ENCODE measurements around the gene ZNF136.

- no peak for TF ChIP-seq ZNF274 (IDR thresholded peaks at IDR 0.05; ENCODE audit: insufficient read depth, insufficient read length)
- TF ChIP-seq CTCF (IDR thresholded peaks at IDR 0.05 in 2 of 3, conservative IDR thresholded peaks at IDR 0.05 in 1 of 3; ENCODE audit: control insufficient read depth in 2 of 3, extremely low read depth in 1 of 3, insufficient read depth in 1 of 3, low read depth in 3 of 3, low read length in 3 of 3): 0 out of 6 replicates have a peak, but pooled peaks of 1 of the 3 experiments have one; percentile 1
- no peak for TF ChIP-seq POLR2A (IDR thresholded peaks at IDR 0.05; ENCODE audit: low read depth, low read length)
- no peak for TF ChIP-seq ESRRA (IDR thresholded peaks at IDR 0.05; ENCODE audit: low read length)
- TF ChIP-seq NFIC (IDR thresholded peaks at IDR 0.05; ENCODE audit: low read depth, low read length): no peak
These were observed 45.5 kb upstream of the ZNF136 start for GRCh38 chr19:12117201-12117970.
